ENCODE results near the gene LSM14B. TPM values are rescaled to one million over a fixed set of nuclear protein-coding genes. Genes with fewer than 3 reads are reported as not detected.

The LSM14B gene
- total RNA-seq, 2 donors from 2014 or later, result 38.6 to 38.8 TPM

- intact Hi-C loops (cut with DNase I), result no loop called here
- no peaks in the 10 kb centered on the region for H3K4me1 ChIP-seq
- DNase-seq, result no peak
Measured at GRCh38 chr20:62158088-62158400, 35.8 kb downstream of the LSM14B start.

GRCh38 chr20:62158541-62158940 is 36.3 kb downstream of the LSM14B start:
- H3K9me3 ChIP-seq, result no peaks in the 10 kb centered on the region
- intact Hi-C loops (cut with DNase I), result no loop called here
- H3K9ac ChIP-seq (ENCODE audit: low read depth in 2 of 2, low read length in 2 of 2), result no peak overlapping the region
- peaks cover 6% of the 10 kb centered on the region for H3K36me3 ChIP-seq
- TF ChIP-seq CTCF (IDR thresholded peaks at IDR 0.05), result no peak
- no peak overlapping the region for H3K4me3 ChIP-seq
- no peak overlapping the region for H3K27ac ChIP-seq
- H3K4me1 ChIP-seq, result no peaks in the 10 kb centered on the region
- no peak for DNase-seq
- no peaks in the 10 kb centered on the region for H3K27me3 ChIP-seq

More at GRCh38 chr20:62158088-62158400, 35.8 kb downstream of the LSM14B start:
- H3K9me3 ChIP-seq, result no peaks in the 10 kb centered on the region
- H3K9ac ChIP-seq (ENCODE audit: low read depth in 2 of 2, low read length in 2 of 2), result no peak overlapping the region
- H3K4me3 ChIP-seq, result no peak overlapping the region
- no peak overlapping the region for H3K27ac ChIP-seq
- H3K27me3 ChIP-seq, result no peaks in the 10 kb centered on the region
- TF ChIP-seq CTCF (IDR thresholded peaks at IDR 0.05), result no peak
- peaks cover 6% of the 10 kb centered on the region for H3K36me3 ChIP-seq

DNA sequence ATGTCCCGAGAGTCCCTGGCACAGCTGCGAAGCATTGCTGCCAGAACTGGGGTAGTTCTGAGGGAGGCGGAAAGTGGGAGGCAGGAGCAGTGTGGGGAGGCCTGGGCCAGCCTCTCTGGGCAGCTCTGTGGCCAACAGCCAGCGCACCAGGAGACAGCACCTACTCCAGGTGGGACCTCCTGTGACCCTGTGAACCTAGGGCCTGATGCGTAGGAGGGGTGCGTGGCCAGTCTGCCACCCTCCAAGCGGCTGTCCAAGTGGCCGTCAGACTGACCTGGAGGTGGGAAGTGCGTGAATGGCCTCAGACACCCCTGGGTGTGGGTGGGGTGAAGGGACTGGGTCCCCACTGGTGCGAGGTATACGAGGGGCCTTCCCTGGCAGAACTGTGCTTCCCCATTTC is 36.8 kb downstream of the LSM14B start:
- H3K27ac ChIP-seq, result no peak overlapping the region
- H3K9ac ChIP-seq (ENCODE audit: low read depth in 2 of 2, low read length in 2 of 2), result no peak overlapping the region
- no peak for TF ChIP-seq CTCF (IDR thresholded peaks at IDR 0.05)
- peaks cover 6% of the 10 kb centered on the region for H3K36me3 ChIP-seq
- no peak overlapping the region for H3K4me3 ChIP-seq
- intact Hi-C loops (cut with DNase I), result no loop called here
- no peak for DNase-seq
- H3K27me3 ChIP-seq, result no peaks in the 10 kb centered on the region
- H3K4me1 ChIP-seq, result no peaks in the 10 kb centered on the region
- no peaks in the 10 kb centered on the region for H3K9me3 ChIP-seq

DNA sequence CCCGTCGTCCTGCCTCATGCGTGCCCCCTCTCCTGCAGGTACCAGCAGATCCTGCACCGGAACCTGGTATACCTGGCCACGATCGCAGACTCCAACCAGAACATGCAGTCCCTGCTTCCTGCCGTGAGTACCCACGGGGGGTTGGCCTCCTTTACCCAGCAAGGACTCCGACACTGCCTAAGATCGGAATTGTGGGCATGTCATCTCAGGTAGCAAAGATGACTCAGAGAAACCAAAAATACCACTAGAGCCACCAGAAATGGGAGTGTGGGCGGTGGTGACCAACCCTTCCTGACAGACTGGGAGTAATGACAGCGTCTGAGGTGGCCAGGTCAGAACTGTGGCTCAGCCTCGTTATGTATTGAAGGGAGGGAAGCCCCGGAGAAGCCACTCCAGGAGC is 37.6 kb downstream of the LSM14B start:
- no peaks in the 10 kb centered on the region for H3K9me3 ChIP-seq
- no peak for TF ChIP-seq CTCF (IDR thresholded peaks at IDR 0.05)
- intact Hi-C loops (cut with DNase I), result no loop called here
- DNase-seq, result no peak
- H3K4me1 ChIP-seq, result no peaks in the 10 kb centered on the region
- H3K27ac ChIP-seq, result no peak overlapping the region
- no peak overlapping the region for H3K4me3 ChIP-seq
- H3K27me3 ChIP-seq, result no peaks in the 10 kb centered on the region
- H3K36me3 ChIP-seq, result peaks cover 6% of the 10 kb centered on the region
- H3K9ac ChIP-seq (ENCODE audit: low read depth in 2 of 2, low read length in 2 of 2), result no peak overlapping the region

DNA sequence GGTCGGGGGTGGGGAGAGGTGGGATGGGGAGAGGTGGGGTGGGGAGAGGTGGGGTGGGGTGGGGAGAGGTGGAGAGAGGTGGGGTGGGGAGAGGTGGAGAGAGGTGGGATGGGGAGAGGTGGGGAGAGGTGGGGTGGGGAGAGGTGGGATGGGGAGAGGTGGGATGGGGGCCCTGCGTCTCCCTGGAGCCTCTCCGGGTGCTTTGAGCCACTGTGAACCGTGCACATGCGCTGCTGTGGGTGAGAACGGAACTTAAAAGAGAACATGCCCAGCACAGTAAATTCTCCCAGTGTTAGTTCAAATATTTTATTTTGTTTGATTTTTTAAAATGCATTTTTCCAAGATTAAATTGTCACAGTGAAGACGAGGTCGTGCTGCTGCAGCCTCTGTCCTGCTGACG is 38.0 kb downstream of the LSM14B start:
- Histone ChIP-seq H3K27me3 (no peaks in the 10 kb centered on the region), H3K9me3 (no peaks in the 10 kb centered on the region), H3K27ac (no peak overlapping the region), H3K36me3 (peaks cover 6% of the 10 kb centered on the region), H3K4me1 (no peaks in the 10 kb centered on the region), H3K4me3 (no peak overlapping the region), H3K9ac (ENCODE audit: low read depth in 2 of 2, low read length in 2 of 2) (no peak overlapping the region)
- TF ChIP-seq CTCF (IDR thresholded peaks at IDR 0.05), result no peak
- no peak for DNase-seq
- intact Hi-C loops (cut with DNase I), result no loop called here

GRCh38 chr20:62160876-62161275 is 38.6 kb downstream of the LSM14B start:
- Histone ChIP-seq H3K27ac (no peak overlapping the region), H3K4me1 (no peaks in the 10 kb centered on the region), H3K27me3 (no peaks in the 10 kb centered on the region), H3K36me3 (peaks cover 6% of the 10 kb centered on the region), H3K4me3 (no peak overlapping the region), H3K9ac (ENCODE audit: low read depth in 2 of 2, low read length in 2 of 2) (no peak overlapping the region), H3K9me3 (no peaks in the 10 kb centered on the region)
- TF ChIP-seq CTCF (IDR thresholded peaks at IDR 0.05), result no peak
- intact Hi-C loops (cut with DNase I), result no loop called here
- DNase-seq, result no peak

All from colonic mucosa (tissue), 4 donors.